Stimulated activated CD8-positive, alpha-beta memory T cell treated with anti-CD3 and anti-CD28 coated beads, Interleukin-15, amount 100 ng/mL, for 24 hours (primary cell): Measurements from ENCODE around the gene MYOZ3.

Experiments
- DNase-seq: peaks from one replicate; pipeline ENCODE4 v3.0.0-alpha.2; 2020; ENCODE audit warnings: low read depth

Gene MYOZ3

GRCh38 chr5:150627731-150628545, 33.1 kb upstream of the MYOZ3 start:
- no peak for DNase-seq

- no peak for DNase-seq
Observed at GRCh38 chr5:150628936-150629485, 32.0 kb upstream of the MYOZ3 start.

- no peak for DNase-seq
Observed at GRCh38 chr5:150630016-150630415, 31.0 kb upstream of the MYOZ3 start.

DNA sequence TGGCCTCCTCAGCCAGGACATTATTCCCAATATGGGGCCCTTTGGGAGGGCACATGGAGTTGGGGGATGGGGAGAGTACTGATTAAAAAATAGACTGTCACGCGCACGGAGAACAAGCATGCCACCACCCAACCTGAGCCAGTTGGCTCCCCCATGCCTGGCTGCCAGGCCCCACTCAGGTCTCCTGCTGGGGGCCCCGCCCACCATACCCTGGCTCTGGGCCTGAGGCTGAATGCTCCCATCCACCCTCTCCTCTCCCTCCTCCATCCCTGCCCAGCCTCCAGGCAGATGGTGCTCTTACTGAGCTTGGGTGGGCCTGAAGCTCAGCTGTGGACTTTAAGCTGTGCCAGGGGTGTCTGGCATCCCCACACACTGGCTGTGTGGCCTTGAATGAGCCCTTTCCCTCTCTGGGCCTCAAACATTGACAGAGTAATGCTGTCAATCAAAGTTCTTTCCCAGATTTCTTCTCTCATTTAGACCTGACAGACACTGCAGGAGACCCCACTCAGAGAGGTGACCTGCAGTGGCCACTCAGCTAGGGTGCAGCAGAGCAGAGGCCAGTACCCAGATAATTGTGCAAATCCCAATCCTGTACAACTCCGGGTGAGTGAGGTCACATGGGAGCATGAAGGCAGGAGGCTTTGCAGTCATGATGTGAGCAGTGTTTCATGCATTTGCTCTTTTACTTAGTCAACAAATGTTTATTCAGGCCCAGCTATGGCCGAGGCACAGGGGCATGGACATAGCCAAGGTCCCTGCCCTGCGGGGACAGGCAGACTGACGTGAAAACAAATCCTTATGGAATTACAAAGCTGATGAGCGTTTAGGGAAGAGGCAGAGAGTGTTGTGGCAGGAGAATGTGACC, 30.4 kb upstream of the MYOZ3 start:
- DNase-seq = no peak

GRCh38 chr5:150631326-150631701, 29.7 kb upstream of the MYOZ3 start:
- no peak for DNase-seq

DNA sequence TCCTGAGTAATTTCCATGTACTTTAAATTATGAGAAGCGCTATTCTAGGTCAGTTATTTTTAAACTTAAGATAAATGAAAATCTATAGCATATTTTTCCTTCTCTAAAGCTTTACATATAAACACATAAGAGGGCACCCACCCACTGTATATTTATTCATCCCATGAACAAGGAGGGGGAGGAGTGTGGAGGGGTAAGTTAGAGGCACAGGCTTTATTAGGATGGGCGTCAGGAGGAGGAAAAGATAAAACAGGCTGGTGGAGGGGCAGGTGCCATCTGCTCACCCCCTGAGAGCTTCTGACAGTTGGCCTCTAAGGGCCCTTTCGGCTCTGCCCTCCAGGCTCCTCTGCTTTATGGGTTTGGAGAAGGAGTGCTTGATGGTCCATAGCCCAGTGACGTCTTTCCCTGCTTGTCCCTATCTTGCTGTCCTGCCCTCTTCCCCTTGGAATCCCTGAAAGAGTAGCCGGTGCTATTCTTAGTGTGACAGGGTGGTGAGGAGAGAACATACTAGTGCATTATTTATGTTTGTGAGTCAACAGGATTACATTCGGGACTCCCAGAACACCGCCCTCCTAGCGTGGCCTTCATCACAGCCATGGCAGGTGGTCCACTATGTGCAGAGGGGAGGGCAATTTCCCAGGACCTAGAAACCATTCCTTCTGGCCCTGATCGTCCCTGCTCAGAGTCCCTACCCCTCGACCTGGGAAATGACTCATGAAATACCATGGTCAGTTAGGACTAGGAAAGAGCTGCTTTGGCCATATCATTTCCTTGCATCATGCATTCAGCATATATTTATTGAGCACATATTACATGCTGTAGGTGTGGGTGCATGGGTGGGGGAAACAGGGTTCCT, 28.5 kb upstream of the MYOZ3 start:
- no peak for DNase-seq

- no peak for DNase-seq
Observed at GRCh38 chr5:150633429-150633828, 27.6 kb upstream of the MYOZ3 start.

GRCh38 chr5:150636391-150637244, 24.4 kb upstream of the MYOZ3 start:
- DNase-seq = no peak

DNA sequence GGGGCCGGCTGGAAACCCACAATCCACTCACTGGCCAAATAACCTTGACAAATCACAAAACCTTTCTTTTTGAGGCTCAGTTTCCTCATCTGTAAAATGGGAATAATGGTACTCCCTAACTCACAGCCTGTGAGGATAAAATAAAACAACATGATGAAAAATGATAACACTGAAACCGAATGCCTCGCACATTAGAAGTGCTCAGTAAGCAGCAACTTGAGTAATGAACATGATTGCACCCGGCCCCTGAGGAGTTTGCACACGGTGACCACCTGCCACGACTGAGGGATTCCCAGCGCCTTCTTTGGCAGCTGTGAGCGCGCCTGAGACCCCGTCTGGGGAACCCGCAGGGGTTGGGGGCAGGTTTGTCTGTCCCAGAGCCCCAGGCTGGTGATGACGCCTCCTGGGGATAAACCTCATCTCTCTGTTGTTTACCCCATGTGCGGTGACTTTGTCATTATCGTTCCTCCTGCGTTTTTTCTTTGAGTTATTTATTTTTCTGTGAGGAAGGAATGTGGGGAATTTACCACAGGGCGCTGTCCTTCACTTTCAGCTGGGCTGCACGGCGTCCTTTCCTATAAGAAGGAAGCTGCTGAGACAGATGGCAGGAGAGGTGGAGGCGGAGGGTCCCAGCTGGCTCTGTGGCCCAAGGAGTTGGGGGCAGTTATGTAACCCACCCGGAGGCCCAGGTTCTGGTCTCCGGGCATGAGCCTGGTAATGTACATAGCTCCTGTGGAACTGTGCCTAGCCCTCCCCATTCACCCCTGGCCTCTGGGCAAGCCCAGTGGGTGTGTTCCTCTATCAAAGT, 23.6 kb upstream of the MYOZ3 start:
- DNase-seq = no peak

- DNase-seq = no peak
Observed at GRCh38 chr5:150638053-150638444, 23.0 kb upstream of the MYOZ3 start.

DNA sequence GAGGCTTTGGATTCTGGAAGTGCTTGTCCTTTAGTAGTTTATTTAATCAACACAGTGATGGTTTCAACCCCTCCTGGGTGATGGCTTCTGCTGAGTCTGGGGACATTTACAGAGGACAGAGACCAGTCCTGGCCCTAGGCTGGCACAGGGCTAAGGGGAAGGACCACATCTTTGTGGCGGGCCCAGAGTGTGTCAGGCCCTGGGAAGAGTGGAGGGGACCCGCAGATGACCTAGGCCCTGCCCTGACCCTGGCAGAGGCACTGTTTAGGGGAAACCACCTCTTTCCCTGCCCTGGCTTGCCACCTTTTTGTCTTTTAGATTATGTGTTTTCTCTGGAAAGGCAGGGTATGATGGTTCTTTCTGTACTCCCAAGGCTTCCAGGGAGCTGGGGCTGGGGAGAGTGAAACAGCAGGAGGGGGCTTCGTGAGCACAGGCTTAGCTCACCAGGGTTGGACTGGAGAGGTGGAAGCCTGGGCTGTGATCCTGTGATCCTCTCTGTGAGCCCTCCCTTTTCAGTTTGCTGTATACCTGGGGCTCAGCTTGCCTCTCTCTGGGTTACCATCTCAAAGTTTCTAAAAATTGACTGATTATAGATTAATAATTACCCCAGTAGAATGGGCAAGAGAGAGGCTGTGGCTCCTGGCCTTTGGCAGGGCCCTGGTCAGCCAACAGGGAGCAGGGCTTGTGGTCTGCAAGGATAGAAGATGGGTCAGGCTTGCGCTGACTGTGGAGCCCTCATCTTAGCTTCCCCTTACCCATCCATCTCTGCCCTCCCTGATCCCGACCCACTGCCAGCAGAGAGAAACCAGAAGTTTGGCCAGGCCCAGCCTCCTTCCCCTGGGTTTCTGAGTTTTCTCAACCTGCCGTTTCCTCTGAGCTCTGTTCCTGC, 22.3 kb upstream of the MYOZ3 start:
- DNase-seq = no peak

GRCh38 chr5:150639377-150639692, 21.7 kb upstream of the MYOZ3 start:
- DNase-seq = no peak

- DNase-seq = no peak
Observed at GRCh38 chr5:150639751-150640150, 21.3 kb upstream of the MYOZ3 start.

- no peak for DNase-seq
Observed at GRCh38 chr5:150640311-150641005, 20.6 kb upstream of the MYOZ3 start, which contains the start of gene SYNPO. Gene SYNPO (plus strand): TSS chr5:150640660. CDS start chr5:150648276, 7,616 bp downstream.

DNA sequence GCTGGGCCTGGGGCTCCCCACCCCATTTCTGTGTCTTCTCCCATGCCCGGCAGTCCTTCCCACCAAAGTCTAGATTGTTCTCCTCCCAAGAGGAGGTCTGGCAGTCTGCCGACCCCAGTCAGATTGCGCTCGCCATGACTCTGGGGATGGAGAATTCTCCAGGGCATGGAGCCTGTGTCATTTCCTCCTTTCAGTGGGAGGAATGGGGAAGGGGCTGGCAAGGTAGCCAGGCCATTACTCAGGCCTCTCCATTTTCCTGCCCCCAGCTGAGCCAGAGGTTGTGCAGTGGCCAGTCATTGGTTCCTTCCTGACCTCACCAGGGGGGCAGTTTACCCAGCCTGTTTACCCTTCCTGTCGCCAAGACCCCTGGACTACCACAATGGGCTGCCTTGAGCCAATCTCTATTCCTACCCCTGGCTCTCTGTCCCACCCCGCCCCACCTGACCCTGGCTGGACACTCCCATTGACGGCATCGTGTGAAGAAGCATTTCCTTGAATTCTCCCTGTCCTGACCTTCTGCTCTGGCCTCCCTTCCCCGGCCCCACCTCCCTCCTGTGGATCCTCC, 20.0 kb upstream of the MYOZ3 start:
- no peak for DNase-seq

- no peak for DNase-seq
Observed at GRCh38 chr5:150641824-150642566, 19.1 kb upstream of the MYOZ3 start.

DNA sequence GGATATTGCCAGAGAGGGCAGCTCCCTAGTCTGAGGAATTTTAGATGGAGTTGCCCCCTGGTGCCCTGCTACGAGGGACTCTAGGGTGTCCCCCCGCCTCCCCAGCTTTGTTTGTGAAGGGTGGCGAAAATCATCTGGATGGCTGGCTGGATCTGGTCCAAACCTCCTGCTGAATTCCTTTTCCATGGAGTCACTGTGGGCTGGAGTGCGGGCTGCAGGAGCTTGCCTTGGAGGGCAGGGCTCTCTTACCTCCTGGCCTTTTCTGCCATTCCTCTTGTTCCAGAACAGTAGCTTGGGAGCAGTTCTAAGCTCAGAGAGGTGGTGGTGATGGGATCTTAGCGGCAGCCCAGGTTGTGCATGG, 18.5 kb upstream of the MYOZ3 start:
- no peak for DNase-seq
